ENCODE results near the gene COL12A1. TPM values are rescaled to one million over a fixed set of nuclear protein-coding genes. Genes with fewer than 3 reads are reported as not detected.

Gene COL12A1
- total RNA-seq, 4 donors from 2014 or later, result 208 to 539 (median 257) TPM

DNA sequence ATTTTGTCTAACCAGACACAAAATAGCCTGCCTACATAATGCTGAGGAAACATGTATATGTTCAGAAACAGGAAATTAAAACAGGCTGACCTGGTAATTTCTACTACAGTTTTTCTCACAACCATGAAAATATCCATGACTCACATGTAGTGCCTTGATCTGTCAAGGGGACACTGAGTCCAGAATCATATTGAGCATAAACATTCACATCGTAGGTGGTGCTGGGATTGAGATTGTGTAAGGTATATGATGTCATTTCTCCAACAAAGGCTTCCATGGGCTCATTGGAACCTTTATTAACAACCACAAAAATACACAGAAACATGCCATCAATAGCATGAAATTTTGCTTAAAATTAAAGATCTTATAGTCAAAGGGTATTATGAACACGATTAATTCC lies 80.9 kb downstream of the COL12A1 start:
- peaks cover 0 to 62% (median 0%) of the 10 kb centered on the region in 3 donors for H3K36me3 ChIP-seq
- no peaks in the 10 kb centered on the region for H3K4me1 ChIP-seq
- WGBS, 2 donors, result 86 to 91% methylated on average over 2 of the region's 2 CpGs
- no peaks in the 10 kb centered on the region for H3K27me3 ChIP-seq
- no peak overlapping the region for H3K27ac ChIP-seq
- DNase-seq (ENCODE audit: low spot score in 2 of 2), result no peak
- TF ChIP-seq, protein P1, sequence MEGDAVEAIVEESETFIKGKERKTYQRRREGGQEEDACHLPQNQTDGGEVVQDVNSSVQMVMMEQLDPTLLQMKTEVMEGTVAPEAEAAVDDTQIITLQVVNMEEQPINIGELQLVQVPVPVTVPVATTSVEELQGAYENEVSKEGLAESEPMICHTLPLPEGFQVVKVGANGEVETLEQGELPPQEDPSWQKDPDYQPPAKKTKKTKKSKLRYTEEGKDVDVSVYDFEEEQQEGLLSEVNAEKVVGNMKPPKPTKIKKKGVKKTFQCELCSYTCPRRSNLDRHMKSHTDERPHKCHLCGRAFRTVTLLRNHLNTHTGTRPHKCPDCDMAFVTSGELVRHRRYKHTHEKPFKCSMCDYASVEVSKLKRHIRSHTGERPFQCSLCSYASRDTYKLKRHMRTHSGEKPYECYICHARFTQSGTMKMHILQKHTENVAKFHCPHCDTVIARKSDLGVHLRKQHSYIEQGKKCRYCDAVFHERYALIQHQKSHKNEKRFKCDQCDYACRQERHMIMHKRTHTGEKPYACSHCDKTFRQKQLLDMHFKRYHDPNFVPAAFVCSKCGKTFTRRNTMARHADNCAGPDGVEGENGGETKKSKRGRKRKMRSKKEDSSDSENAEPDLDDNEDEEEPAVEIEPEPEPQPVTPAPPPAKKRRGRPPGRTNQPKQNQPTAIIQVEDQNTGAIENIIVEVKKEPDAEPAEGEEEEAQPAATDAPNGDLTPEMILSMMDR (IDR thresholded peaks at IDR 0.05), result no peak
- TF ChIP-seq POLR2A (IDR thresholded peaks at IDR 0.05) (no peak), EP300 (IDR thresholded peaks at IDR 0.05) (no peak)
- H3K9me3 ChIP-seq, result no peaks in the 10 kb centered on the region
- H3K4me3 ChIP-seq, result no peak overlapping the region

DNA sequence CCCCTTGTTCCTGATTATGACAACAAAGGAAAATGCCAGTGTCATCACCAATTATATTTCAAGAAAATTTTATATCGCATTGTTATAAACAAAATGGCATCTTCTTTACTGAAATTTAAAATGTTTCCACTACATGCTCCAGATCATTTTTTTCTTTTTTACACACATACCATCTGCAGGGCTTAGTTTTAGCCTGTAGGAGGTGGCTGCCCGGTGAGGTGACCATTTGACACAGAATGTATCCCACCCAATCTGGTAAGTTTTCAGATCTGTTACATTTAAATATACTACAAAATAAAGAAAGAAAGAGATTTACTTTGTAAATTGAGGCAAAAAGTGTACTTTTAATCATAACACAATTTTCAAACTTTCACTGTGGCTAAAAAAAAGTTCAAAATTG lies 81.8 kb downstream of the COL12A1 start:
- Histone ChIP-seq H3K4me1 (no peaks in the 10 kb centered on the region), H3K4me3 (no peak overlapping the region), H3K9me3 (no peaks in the 10 kb centered on the region), H3K27me3 (no peaks in the 10 kb centered on the region), H3K27ac (no peak overlapping the region), H3K36me3 (peaks cover 0 to 66% (median 0%) of the 10 kb centered on the region in 3 donors)
- no peak for DNase-seq (ENCODE audit: low spot score in 2 of 2)
- WGBS, 2 donors, result 77 to 91% methylated on average over 2 of the region's 2 CpGs
- TF ChIP-seq, protein P1 (IDR thresholded peaks at IDR 0.05), result no peak
- TF ChIP-seq EP300 (IDR thresholded peaks at IDR 0.05) (no peak), POLR2A (IDR thresholded peaks at IDR 0.05) (no peak)

DNA sequence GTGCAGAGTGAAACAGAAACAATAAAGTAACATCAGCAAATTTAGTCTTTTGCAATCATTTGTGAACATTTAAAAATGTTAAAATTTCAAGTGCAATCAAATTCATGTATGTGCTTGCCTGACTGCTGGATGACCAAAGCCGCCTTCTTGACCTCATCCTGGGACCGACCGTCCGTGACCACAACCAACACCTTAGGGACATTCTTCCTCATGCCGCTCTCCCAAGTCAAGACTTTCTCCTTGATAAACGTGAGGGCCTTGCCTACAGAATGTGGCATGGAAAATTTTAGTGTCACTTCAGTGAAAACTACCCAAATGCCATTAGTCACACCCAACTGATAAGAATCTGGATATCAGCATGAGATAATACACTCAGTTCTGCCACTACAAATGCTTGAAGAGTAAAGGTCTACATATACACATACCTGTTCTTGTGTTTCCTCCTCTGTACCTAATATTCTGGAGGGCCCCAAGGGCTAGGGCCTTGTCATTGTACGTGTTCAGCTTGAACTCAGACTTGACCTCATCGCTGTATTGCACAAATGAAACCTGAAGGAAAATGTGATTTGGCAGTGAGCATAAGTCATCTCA lies 86.8 kb downstream of the COL12A1 start:
- Histone ChIP-seq H3K27me3 (no peaks in the 10 kb centered on the region), H3K9me3 (no peaks in the 10 kb centered on the region), H3K4me3 (no peak overlapping the region), H3K36me3 (peaks cover 0 to 58% (median 0%) of the 10 kb centered on the region in 3 donors), H3K4me1 (peaks cover 0 to 19% (median 0%) of the 10 kb centered on the region in 4 donors), H3K27ac (no peak overlapping the region)
- 89 to 93% methylated on average over 8 of the region's 8 CpGs for WGBS, 2 donors
- DNase-seq (ENCODE audit: low spot score in 2 of 2), result no peak
- TF ChIP-seq, protein P1 (IDR thresholded peaks at IDR 0.05), result no peak
- TF ChIP-seq POLR2A (IDR thresholded peaks at IDR 0.05), result no peak
- TF ChIP-seq EP300 (IDR thresholded peaks at IDR 0.05), result no peak

DNA sequence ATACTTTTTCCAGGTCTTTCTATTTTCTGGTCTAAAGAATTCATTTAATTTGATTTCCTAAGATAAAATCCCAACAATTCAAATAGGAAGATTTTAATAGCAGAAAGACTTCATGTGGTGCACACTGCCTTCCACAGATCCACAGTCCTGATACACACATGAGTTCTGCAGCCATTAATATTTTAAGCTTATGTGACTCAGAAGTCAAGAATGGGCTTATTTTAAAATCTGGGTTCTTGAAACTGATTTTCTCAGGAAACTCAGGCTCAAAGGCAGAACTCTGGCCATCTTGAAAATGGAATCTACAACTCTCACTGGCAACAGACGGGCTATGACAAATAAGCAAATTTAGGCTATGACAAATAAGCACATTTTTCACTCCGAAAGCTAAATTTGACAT lies 88.2 kb downstream of the COL12A1 start:
- Histone ChIP-seq H3K9me3 (no peaks in the 10 kb centered on the region), H3K4me3 (no peak overlapping the region), H3K36me3 (peaks cover 0 to 45% (median 0%) of the 10 kb centered on the region in 3 donors), H3K27me3 (no peaks in the 10 kb centered on the region), H3K27ac (no peak overlapping the region), H3K4me1 (peaks cover 0 to 27% (median 0%) of the 10 kb centered on the region in 4 donors)
- WGBS, 2 donors, result 89 to 94% methylated on average over 2 of the region's 2 CpGs
- DNase-seq (ENCODE audit: low spot score in 2 of 2), result no peak
- TF ChIP-seq, protein P1 (IDR thresholded peaks at IDR 0.05), result no peak
- TF ChIP-seq EP300 (IDR thresholded peaks at IDR 0.05), result no peak
- no peak for TF ChIP-seq POLR2A (IDR thresholded peaks at IDR 0.05)

DNA sequence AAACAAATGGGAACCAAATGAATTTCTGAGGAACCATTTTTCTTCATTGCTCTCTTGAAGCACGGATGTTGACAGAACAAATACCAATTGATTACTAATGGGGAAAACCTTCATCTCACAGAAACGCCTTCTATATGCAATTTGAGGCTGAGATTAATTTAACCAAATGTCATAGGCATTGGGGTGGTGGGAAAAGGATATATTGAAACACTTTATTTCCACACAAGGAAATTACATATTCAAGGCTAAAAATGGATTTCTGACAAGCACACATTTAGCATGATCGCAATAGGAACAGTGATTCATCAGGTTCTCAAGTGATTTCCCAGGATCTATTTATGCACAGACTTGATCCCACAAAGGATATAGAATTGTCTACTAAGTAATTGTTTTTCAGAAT lies 88.9 kb downstream of the COL12A1 start:
- Histone ChIP-seq H3K4me1 (peaks cover 0 to 27% (median 0%) of the 10 kb centered on the region in 4 donors), H3K27me3 (no peaks in the 10 kb centered on the region), H3K9me3 (no peaks in the 10 kb centered on the region), H3K27ac (no peak overlapping the region), H3K36me3 (peaks cover 0 to 39% (median 0%) of the 10 kb centered on the region in 3 donors), H3K4me3 (no peak overlapping the region)
- TF ChIP-seq POLR2A (IDR thresholded peaks at IDR 0.05) (no peak), EP300 (IDR thresholded peaks at IDR 0.05) (no peak)
- TF ChIP-seq, protein P1 (IDR thresholded peaks at IDR 0.05), result no peak
- no peak for DNase-seq (ENCODE audit: low spot score in 2 of 2)
- 80 to 86% methylated on average over 3 of the region's 3 CpGs for WGBS, 2 donors

Data from tibial nerve (tissue), 4 donors.